GM04503 (cell line): ENCODE data around the gene SOX5.

Source experiments
- DNase-seq: peaks from one replicate; pipeline ENCODE4 v3.0.0-alpha.2; 2012; ENCODE audit warnings: low read depth

Gene SOX5

GRCh38 chr12:23600919-23601318 is 348.6 kb downstream of the SOX5 start:
- DNase-seq = no peak

DNA sequence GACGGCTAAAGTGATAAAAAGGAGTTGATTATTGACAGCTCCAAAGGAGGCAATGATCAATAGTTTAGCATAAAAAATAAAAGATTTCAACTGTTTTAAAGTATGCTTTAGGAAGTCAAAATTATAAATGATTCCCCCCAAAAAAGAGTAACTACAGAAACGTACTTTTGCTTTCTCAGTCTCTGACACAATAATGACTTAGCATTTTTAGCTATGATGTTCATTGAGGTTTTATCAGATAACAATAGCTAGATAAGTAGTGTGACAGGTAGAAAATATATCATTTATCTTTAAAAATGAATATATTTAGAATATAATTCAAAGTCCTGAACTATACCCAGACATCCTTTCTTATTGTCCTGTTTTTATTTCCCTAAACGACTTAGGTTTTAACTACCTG is 352.9 kb downstream of the SOX5 start:
- DNase-seq = no peak

DNA sequence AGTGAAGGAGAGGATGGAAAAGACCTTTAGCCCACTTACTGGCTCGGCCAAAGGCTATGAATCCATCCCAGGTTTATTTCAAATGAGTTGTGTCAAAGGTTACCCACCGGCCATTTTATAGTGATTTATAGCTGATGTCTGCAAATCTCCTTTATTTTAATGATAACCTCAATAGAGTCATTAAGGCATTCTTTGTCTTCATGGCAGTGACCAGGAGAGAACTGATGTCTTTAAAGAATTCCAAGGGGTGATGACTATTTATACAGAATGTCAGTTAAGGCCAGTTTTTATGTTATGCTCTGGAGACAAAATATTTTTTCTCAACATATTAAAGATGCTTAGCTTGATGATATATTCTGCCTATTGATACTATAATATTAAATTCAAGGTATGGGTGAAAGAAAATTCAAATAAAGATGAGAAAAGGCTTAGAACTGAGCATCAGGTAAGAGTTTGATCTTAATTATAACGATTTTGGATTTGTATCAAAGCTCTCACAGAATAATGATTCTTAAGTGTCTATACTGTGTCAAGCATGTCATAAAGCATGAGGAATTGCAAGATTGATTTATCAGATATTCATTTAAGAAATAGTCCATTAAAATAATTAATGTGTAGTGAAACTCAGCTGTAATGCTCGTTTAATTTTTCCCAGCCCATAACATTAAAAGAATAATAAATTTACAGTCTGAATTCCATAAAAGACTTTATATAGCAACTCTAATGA is 361.5 kb downstream of the SOX5 start:
- DNase-seq = no peak

DNA sequence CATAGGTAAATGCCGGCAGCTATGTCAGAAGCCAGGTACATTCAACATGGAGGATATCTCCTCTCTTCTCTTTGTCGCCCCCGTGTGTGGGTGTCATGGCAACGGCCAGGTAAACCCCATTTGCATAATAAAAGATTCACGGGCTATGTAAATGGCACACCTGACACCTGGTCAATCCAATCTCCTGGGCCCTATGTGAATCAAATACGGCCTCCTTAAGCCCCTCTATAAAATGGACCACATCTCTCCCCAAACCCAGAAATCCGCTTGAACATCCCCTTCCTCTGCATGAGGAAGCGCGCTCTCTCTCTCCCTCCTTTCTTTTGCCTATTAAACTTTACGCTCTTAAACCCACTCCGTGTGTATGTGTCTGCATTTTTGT is 363.7 kb downstream of the SOX5 start:
- DNase-seq = no peak

DNA sequence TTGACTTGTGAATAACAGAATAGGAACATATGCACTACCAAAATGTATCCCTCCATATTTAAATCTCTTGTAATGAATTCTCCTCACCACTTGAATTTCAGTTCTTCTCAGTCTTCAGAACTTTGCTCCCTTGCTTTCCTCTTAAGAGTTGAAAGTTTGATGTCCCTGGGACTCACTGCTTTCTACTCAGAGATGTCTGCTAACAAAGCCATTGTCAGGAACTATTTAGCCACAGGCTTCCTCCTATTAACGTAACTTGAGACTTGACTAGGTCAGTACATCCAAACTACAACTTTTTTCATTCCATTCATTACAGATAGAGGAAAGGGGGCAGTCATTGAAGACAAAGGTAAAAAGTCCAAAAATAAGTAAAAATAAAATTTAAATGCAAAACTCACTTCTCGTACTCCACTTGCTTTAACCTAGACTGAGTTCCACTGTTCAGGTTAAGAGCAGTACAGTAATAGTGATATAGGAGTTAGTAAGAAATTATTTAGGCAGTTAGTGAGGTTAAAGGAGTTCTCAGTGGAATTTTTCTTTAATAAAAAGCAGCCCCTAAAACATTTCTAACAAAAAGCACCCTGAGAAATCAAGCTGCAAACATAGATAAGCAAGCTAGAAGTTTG is 364.2 kb downstream of the SOX5 start:
- DNase-seq = no peak

DNA sequence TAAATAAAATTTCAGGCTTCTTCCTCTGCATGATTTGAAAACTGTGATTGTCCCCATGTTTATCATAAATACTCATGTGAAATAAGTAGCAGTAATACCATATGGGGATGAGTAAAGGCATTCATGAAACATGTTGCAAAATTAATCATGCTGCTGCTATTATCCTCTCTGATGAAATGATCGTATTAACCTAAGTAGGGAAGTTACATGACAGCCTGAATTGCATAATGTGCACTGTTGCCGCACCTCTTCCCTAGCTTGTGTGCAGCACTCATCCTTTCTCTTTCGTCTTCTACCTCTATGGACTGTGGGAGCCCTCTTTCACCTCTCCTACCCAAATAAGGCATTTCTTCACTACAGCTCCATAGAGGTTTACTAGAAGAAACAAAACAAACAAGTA is 367.6 kb downstream of the SOX5 start:
- no peak for DNase-seq

- no peak for DNase-seq
These were observed 370.2 kb downstream of the SOX5 start for GRCh38 chr12:23579257-23579656.

DNA sequence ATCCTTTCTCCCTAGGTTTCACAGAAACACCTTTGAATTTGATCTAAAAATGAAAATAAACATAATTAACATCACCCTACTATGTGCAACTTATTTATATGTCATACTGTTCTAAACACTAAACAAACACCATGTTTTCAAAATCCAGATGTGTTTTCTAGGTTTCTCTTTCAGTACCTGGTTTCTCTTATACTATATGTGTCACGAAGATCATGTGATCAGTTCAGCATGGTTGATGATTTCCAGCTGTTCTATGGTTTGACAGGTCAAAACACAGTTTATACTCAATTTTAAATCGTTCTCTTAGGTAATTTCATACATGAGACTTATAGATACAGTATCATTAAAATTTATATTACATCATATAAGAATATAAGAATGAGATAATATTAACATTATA is 373.1 kb downstream of the SOX5 start:
- DNase-seq = no peak

DNA sequence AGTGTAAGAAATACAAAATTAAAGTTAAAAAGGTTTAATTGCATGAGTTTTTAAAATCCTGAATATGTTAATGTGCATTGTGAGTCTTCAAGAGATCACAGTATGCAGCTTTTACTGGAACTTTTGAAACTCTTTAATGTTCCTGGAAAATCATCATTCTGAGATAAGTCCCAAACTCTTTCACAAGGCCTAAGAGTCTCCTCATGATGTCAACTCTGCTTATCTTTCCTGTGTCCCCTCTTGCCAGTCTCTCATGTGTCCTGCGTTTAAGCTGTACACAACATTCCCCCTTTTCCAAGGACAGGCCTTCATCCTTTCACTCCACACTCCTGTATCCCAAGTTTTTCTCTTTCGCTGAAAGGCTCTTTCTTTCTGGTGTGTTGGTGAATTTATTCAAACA is 380.1 kb downstream of the SOX5 start:
- DNase-seq = no peak

DNA sequence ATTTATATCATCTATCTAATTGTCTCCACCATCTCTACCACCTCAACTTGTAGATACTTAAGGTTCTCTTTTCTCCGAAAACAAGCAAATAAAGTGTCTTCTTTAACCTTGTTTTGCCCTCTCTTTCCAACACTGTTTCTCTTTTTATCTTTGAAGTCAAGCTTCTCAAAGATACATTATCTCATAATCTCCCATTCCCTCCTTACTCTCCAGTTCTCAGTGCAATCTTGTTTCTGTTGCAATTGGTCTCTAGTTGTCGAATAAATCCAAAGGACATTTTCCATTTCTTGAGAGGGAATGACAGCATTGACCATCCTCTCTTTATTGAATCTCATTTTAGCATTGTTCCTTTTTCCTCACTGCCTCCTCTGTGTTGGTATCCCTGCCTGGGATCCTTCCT is 383.3 kb downstream of the SOX5 start:
- DNase-seq = no peak

GRCh38 chr12:23564451-23565152 is 384.9 kb downstream of the SOX5 start:
- DNase-seq = no peak

GRCh38 chr12:23561364-23562345 is 387.8 kb downstream of the SOX5 start:
- DNase-seq = no peak

DNA sequence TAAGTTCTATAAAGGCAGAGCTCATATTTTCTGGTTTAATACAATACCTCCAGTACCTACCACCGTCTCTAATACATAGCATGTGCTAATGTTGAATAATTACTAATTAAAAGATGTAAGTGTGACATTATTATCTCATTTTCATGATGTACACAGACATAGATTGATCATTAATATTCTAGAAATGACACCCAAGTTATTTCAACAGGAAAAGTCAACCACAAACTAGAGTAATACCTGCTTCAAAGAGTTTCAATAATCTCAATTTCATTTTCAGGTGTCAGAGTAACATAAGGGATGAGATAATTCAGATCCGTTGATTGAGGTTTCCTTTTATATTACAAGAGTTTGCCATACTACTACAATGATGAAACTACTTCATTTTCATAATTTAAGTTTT is 388.9 kb downstream of the SOX5 start:
- no peak for DNase-seq

- DNase-seq = no peak
These were observed 390.2 kb downstream of the SOX5 start for GRCh38 chr12:23559268-23559753.

DNA sequence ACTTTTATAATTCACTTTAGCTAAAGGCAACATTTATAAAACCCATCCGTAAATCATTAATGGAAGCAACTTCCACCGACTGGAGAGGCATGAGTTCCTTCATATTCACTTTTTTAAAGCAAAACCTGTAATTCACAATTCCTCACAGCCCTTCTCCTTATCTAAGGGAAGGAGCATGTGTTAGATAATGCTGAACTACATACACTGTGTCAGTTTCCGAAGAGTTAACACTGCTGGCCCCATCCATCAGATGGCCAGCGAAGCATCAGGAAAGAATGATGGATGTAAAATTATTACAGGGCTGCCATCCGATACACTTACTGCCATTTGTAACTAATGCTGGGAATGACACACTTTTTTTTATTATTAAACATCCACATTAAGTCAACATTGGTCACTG is 392.8 kb downstream of the SOX5 start:
- no peak for DNase-seq

DNA sequence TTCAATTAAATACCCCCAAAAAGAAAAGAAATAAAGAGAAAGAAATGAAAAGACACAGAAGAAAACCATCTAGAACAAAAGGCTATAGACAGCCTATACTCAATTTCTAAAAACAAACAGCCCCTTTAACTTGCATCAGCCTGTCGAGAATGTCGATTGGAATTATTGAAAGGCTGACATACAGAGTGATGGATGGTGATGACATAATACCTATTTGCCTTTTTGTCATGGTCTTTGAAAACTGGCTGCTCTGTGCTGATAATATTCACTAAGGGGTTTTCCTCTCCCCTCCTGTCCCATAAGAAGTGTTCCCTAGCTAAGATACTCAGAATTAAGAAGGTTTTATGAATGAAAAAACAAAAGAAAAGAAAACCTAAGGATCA is 393.7 kb downstream of the SOX5 start:
- DNase-seq = no peak

- DNase-seq = no peak
These were observed 394.2 kb downstream of the SOX5 start for GRCh38 chr12:23555180-23555824.

GRCh38 chr12:23552417-23552816 is 397.1 kb downstream of the SOX5 start:
- DNase-seq = no peak

GRCh38 chr12:23550753-23551152 is 398.7 kb downstream of the SOX5 start:
- no peak for DNase-seq

GRCh38 chr12:23548742-23549141 is 400.7 kb downstream of the SOX5 start:
- no peak for DNase-seq

GRCh38 chr12:23546756-23547155 is 402.7 kb downstream of the SOX5 start:
- DNase-seq = no peak

GRCh38 chr12:23543767-23544166 is 405.7 kb downstream of the SOX5 start:
- DNase-seq = no peak
